HL-60 (cell line): ENCODE results near the gene RAF1.

ENCODE experiments used
- CTCF ChIP-seq: IDR thresholded peaks from one replicate; pipeline ENCODE4 v1.5.1; 2011; ENCODE audit warnings: low read length, control low read depth, inconsistent platforms; ENCODE audit not compliant: insufficient read depth
- GABPA ChIP-seq: IDR thresholded peaks from 2 replicates; pipeline ENCODE4 v1.6.1; 2012; ENCODE audit warnings: low read depth
- POLR2AphosphoS5 ChIP-seq: IDR thresholded peaks from 2 replicates; pipeline ENCODE4 v1.6.1; 2012; ENCODE audit warnings: low read depth
- SPI1 ChIP-seq: IDR thresholded peaks from 2 replicates; pipeline ENCODE4 v1.6.1; 2012; ENCODE audit warnings: low read depth, mild to moderate bottlenecking, borderline replicate concordance

GRCh38 chr3:12705374-12705926, 41.5 kb upstream of the RAF1 start:
- no peak for TF ChIP-seq POLR2AphosphoS5
- TF ChIP-seq CTCF = no peak
- no peak for TF ChIP-seq GABPA
- no peak for TF ChIP-seq SPI1
